Activated naive CD8-positive, alpha-beta T cell treated with anti-CD3 and anti-CD28 coated beads, Interleukin-2, amount 50 U/mL, for 24 hours (primary cell): Measurements from ENCODE around the gene SPATA21.

Experiments
- ATAC-seq: fragments of 150-1000 bp; cut with Tn5 transposase; one replicate; pipeline ENCODE4 v1.10.0; 2021
- DNase-seq: peaks from one replicate; pipeline ENCODE4 v3.0.0; 2021
- H3K27ac Mint-ChIP-seq: one replicate; pipeline ENCODE4 v1.8.0; 2021; ENCODE audit warnings: mild to moderate bottlenecking, mixed read lengths
- H3K27me3 Mint-ChIP-seq: one replicate; pipeline ENCODE4 v1.8.0; 2021; ENCODE audit warnings: mixed read lengths
- H3K36me3 Mint-ChIP-seq: one replicate; pipeline ENCODE4 v1.8.0; 2021; ENCODE audit warnings: low read depth, mixed read lengths
- H3K4me1 Mint-ChIP-seq: one replicate; pipeline ENCODE4 v1.8.0; 2021; ENCODE audit warnings: mixed read lengths
- H3K4me3 Mint-ChIP-seq: one replicate; pipeline ENCODE4 v1.8.0; 2021; ENCODE audit warnings: mild to moderate bottlenecking, moderate library complexity, mixed read lengths
- H3K9me3 Mint-ChIP-seq: one replicate; pipeline ENCODE4 v1.8.0; 2021; ENCODE audit warnings: mixed read lengths

Gene SPATA21

GRCh38 chr1:16392740-16393569, 44.3 kb downstream of the SPATA21 start:
- Mint-ChIP-seq H3K4me1 (peaks cover 71% of the 10 kb centered on the region), H3K27me3 (no peaks in the 10 kb centered on the region), H3K27ac (peak overlapping the region; percentile 87), H3K36me3 (peaks cover 20% of the 10 kb centered on the region), H3K4me3 (no peak overlapping the region), H3K9me3 (no peaks in the 10 kb centered on the region)
- no peak for ATAC-seq
- DNase-seq, result no peak

GRCh38 chr1:16391411-16391810, 45.8 kb downstream of the SPATA21 start:
- DNase-seq, result peak; percentile 21
- Mint-ChIP-seq H3K27me3 (no peaks in the 10 kb centered on the region), H3K27ac (peak overlapping the region; percentile 87), H3K4me1 (peaks cover 73% of the 10 kb centered on the region), H3K36me3 (peaks cover 17% of the 10 kb centered on the region), H3K9me3 (no peaks in the 10 kb centered on the region), H3K4me3 (no peak overlapping the region)
- ATAC-seq, result peak; percentile 64

GRCh38 chr1:16387201-16388188, 49.7 kb downstream of the SPATA21 start:
- H3K4me3 Mint-ChIP-seq, result peak overlapping the region; percentile 74
- peaks cover 86% of the 10 kb centered on the region for H3K4me1 Mint-ChIP-seq
- H3K9me3 Mint-ChIP-seq, result no peaks in the 10 kb centered on the region
- peaks cover 12% of the 10 kb centered on the region for H3K36me3 Mint-ChIP-seq
- peak; percentile 16 for ATAC-seq
- peak overlapping the region; percentile 85 for H3K27ac Mint-ChIP-seq
- no peaks in the 10 kb centered on the region for H3K27me3 Mint-ChIP-seq
- DNase-seq, result no peak

- DNase-seq (no peak), ATAC-seq (peak; percentile 53)
- H3K27ac Mint-ChIP-seq, result peak overlapping the region; percentile 32
- peaks cover 81% of the 10 kb centered on the region for H3K4me1 Mint-ChIP-seq
- peaks cover 11% of the 10 kb centered on the region for H3K36me3 Mint-ChIP-seq
- no peaks in the 10 kb centered on the region for H3K27me3 Mint-ChIP-seq
- H3K4me3 Mint-ChIP-seq, result peak overlapping the region; percentile 74
- H3K9me3 Mint-ChIP-seq, result no peaks in the 10 kb centered on the region
Measured at GRCh38 chr1:16386454-16387113, 50.6 kb downstream of the SPATA21 start.

GRCh38 chr1:16385659-16386453, 51.4 kb downstream of the SPATA21 start:
- ATAC-seq, result no peak
- Mint-ChIP-seq H3K9me3 (no peaks in the 10 kb centered on the region), H3K27me3 (no peaks in the 10 kb centered on the region), H3K4me3 (no peak overlapping the region), H3K27ac (peak overlapping the region; percentile 40), H3K4me1 (peaks cover 74% of the 10 kb centered on the region), H3K36me3 (peaks cover 11% of the 10 kb centered on the region)
- DNase-seq, result no peak

- H3K4me1 Mint-ChIP-seq, result peaks cover 62% of the 10 kb centered on the region
- H3K36me3 Mint-ChIP-seq, result peaks cover 13% of the 10 kb centered on the region
- H3K4me3 Mint-ChIP-seq, result no peak overlapping the region
- no peak for ATAC-seq
- no peaks in the 10 kb centered on the region for H3K27me3 Mint-ChIP-seq
- peak overlapping the region; percentile 24 for H3K27ac Mint-ChIP-seq
- no peaks in the 10 kb centered on the region for H3K9me3 Mint-ChIP-seq
- DNase-seq, result no peak
Measured at GRCh38 chr1:16383888-16384287, 53.3 kb downstream of the SPATA21 start.

- DNase-seq, result no peak
- no peak for ATAC-seq
- H3K4me3 Mint-ChIP-seq, result no peak overlapping the region
- H3K27me3 Mint-ChIP-seq, result no peaks in the 10 kb centered on the region
- H3K9me3 Mint-ChIP-seq, result no peaks in the 10 kb centered on the region
- no peak overlapping the region for H3K27ac Mint-ChIP-seq
- peaks cover 52% of the 10 kb centered on the region for H3K4me1 Mint-ChIP-seq
- H3K36me3 Mint-ChIP-seq, result peaks cover 14% of the 10 kb centered on the region
Measured at GRCh38 chr1:16380868-16381267, 56.4 kb downstream of the SPATA21 start.

GRCh38 chr1:16378443-16378842, 58.8 kb downstream of the SPATA21 start:
- no peaks in the 10 kb centered on the region for H3K27me3 Mint-ChIP-seq
- ATAC-seq, result no peak
- no peak overlapping the region for H3K4me3 Mint-ChIP-seq
- H3K9me3 Mint-ChIP-seq, result no peaks in the 10 kb centered on the region
- H3K27ac Mint-ChIP-seq, result no peak overlapping the region
- peaks cover 56% of the 10 kb centered on the region for H3K4me1 Mint-ChIP-seq
- peaks cover 16% of the 10 kb centered on the region for H3K36me3 Mint-ChIP-seq
- no peak for DNase-seq

GRCh38 chr1:16376971-16377370, 60.3 kb downstream of the SPATA21 start:
- DNase-seq (no peak), ATAC-seq (no peak)
- H3K36me3 Mint-ChIP-seq, result peaks cover 25% of the 10 kb centered on the region
- no peaks in the 10 kb centered on the region for H3K9me3 Mint-ChIP-seq
- H3K4me3 Mint-ChIP-seq, result no peak overlapping the region
- H3K4me1 Mint-ChIP-seq, result peaks cover 61% of the 10 kb centered on the region
- no peak overlapping the region for H3K27ac Mint-ChIP-seq
- no peaks in the 10 kb centered on the region for H3K27me3 Mint-ChIP-seq

GRCh38 chr1:16375521-16376340, 61.5 kb downstream of the SPATA21 start:
- ATAC-seq (peak; percentile 25), DNase-seq (no peak)
- H3K9me3 Mint-ChIP-seq, result no peaks in the 10 kb centered on the region
- no peak overlapping the region for H3K27ac Mint-ChIP-seq
- H3K36me3 Mint-ChIP-seq, result peaks cover 27% of the 10 kb centered on the region
- H3K4me1 Mint-ChIP-seq, result peaks cover 69% of the 10 kb centered on the region
- H3K27me3 Mint-ChIP-seq, result no peaks in the 10 kb centered on the region
- H3K4me3 Mint-ChIP-seq, result no peak overlapping the region

- no peaks in the 10 kb centered on the region for H3K27me3 Mint-ChIP-seq
- H3K4me3 Mint-ChIP-seq, result no peak overlapping the region
- DNase-seq, result no peak
- peak overlapping the region; percentile 78 for H3K27ac Mint-ChIP-seq
- peaks cover 26% of the 10 kb centered on the region for H3K36me3 Mint-ChIP-seq
- no peak for ATAC-seq
- H3K4me1 Mint-ChIP-seq, result peaks cover 77% of the 10 kb centered on the region
- no peaks in the 10 kb centered on the region for H3K9me3 Mint-ChIP-seq
Measured at GRCh38 chr1:16374266-16374665, 63.0 kb downstream of the SPATA21 start.

- Mint-ChIP-seq H3K4me3 (peak overlapping the region; percentile 55), H3K9me3 (no peaks in the 10 kb centered on the region), H3K27me3 (no peaks in the 10 kb centered on the region), H3K4me1 (peaks cover 82% of the 10 kb centered on the region), H3K27ac (peak overlapping the region; percentile 74), H3K36me3 (peaks cover 34% of the 10 kb centered on the region)
- DNase-seq (no peak), ATAC-seq (no peak)
Measured at GRCh38 chr1:16372535-16373285, 64.5 kb downstream of the SPATA21 start.
